HEK293 (cell line): Measurements from ENCODE around the gene BFAR.
A peak's percentile ranks its signal among the peaks of the same experiment; 100 is the strongest.

Source experiments
- GLIS1 ChIP-seq: fragments of 450-650 bp; formaldehyde crosslinking; IDR thresholded peaks from 2 replicates; pipeline ENCODE4 v1.5.1; 2016; ENCODE audit warnings: missing biosample characterization, missing genetic modification characterization
- HIC1 ChIP-seq: fragments of 450-650 bp; formaldehyde crosslinking; IDR thresholded peaks from 2 replicates; pipeline ENCODE4 v1.5.1; 2016; ENCODE audit warnings: missing biosample characterization, missing genetic modification characterization
- HOXA7 ChIP-seq: sonication (generic); formaldehyde crosslinking; IDR thresholded peaks from 2 replicates; pipeline ENCODE4 v1.8.1; 2022; ENCODE audit warnings: missing genetic modification reagents, borderline replicate concordance
- PRDM6 ChIP-seq: fragments of 450-650 bp; formaldehyde crosslinking; IDR thresholded peaks from 2 replicates; pipeline ENCODE4 v1.5.1; 2017; ENCODE audit warnings: missing biosample characterization, missing genetic modification characterization
- SP2 ChIP-seq: fragments of 450-650 bp; formaldehyde crosslinking; IDR thresholded peaks from 2 replicates; pipeline ENCODE4 v1.5.1; 2016; ENCODE audit warnings: missing biosample characterization, missing genetic modification characterization
- YY1 ChIP-seq: fragments of 450-650 bp; formaldehyde crosslinking; IDR thresholded peaks from 2 replicates; pipeline ENCODE4 v1.5.1; 2018; ENCODE audit warnings: missing biosample characterization, missing genetic modification characterization
- YY2 ChIP-seq: fragments of 450-650 bp; formaldehyde crosslinking; IDR thresholded peaks from 2 replicates; pipeline ENCODE4 v1.5.1; 2016; ENCODE audit warnings: missing biosample characterization, missing genetic modification characterization
- ZBTB26 ChIP-seq: fragments of 450-650 bp; formaldehyde crosslinking; optimal IDR thresholded peaks from 2 replicates; pipeline ENCODE3; 2016; ENCODE audit warnings: missing biosample characterization, mild to moderate bottlenecking, missing genetic modification characterization
- ZBTB7A ChIP-seq: fragments of 450-650 bp; formaldehyde crosslinking; IDR thresholded peaks from 2 replicates; pipeline ENCODE4 v1.5.1; 2016; ENCODE audit warnings: low read depth, missing biosample characterization, missing genetic modification characterization
- ZNF112 ChIP-seq: fragments of 450-650 bp; formaldehyde crosslinking; IDR thresholded peaks from 2 replicates; pipeline ENCODE4 v1.5.0; 2017; ENCODE audit warnings: missing biosample characterization, missing genetic modification characterization
- ZNF121 ChIP-seq: fragments of 450-650 bp; formaldehyde crosslinking; IDR thresholded peaks from 2 replicates; pipeline ENCODE4 v1.5.1; 2016; ENCODE audit warnings: missing biosample characterization, missing genetic modification characterization
- ZNF148 ChIP-seq: fragments of 450-650 bp; formaldehyde crosslinking; IDR thresholded peaks from 2 replicates; pipeline ENCODE4 v1.5.0; 2017; ENCODE audit warnings: missing biosample characterization, missing genetic modification characterization, borderline replicate concordance
- ZNF155 ChIP-seq: fragments of 450-650 bp; formaldehyde crosslinking; IDR thresholded peaks from 2 replicates; pipeline ENCODE4 v1.5.1; 2016; ENCODE audit warnings: missing biosample characterization, missing genetic modification characterization
- ZNF18 ChIP-seq: fragments of 450-650 bp; formaldehyde crosslinking; IDR thresholded peaks from 2 replicates; pipeline ENCODE4 v1.5.1; 2016; ENCODE audit warnings: missing biosample characterization, missing genetic modification characterization
- ZNF202 ChIP-seq: fragments of 450-650 bp; formaldehyde crosslinking; IDR thresholded peaks from 2 replicates; pipeline ENCODE4 v1.5.1; 2016; ENCODE audit warnings: missing biosample characterization, missing genetic modification characterization, borderline replicate concordance
- ZNF221 ChIP-seq: fragments of 450-650 bp; formaldehyde crosslinking; IDR thresholded peaks from 2 replicates; pipeline ENCODE4 v1.5.1; 2017; ENCODE audit warnings: missing biosample characterization, missing genetic modification characterization, borderline replicate concordance
- ZNF23 ChIP-seq: fragments of 450-650 bp; formaldehyde crosslinking; IDR thresholded peaks from 2 replicates; pipeline ENCODE4 v1.5.1; 2016; ENCODE audit warnings: missing biosample characterization, missing genetic modification characterization, borderline replicate concordance
- ZNF302 ChIP-seq: fragments of 450-650 bp; formaldehyde crosslinking; IDR thresholded peaks from 2 replicates; pipeline ENCODE4 v1.5.1; 2016; ENCODE audit warnings: missing biosample characterization, missing genetic modification characterization, low read depth
- ZNF366 ChIP-seq: fragments of 450-650 bp; formaldehyde crosslinking; conservative IDR thresholded peaks from 2 replicates; pipeline ENCODE4 v1.5.1; 2016; ENCODE audit warnings: missing biosample characterization, missing genetic modification characterization
- ZNF423 ChIP-seq: fragments of 450-650 bp; formaldehyde crosslinking; IDR thresholded peaks from 2 replicates; pipeline ENCODE4 v1.5.1; 2016; ENCODE audit warnings: missing biosample characterization, missing genetic modification characterization
- ZNF580 ChIP-seq: fragments of 450-650 bp; formaldehyde crosslinking; IDR thresholded peaks from 2 replicates; pipeline ENCODE4 v1.5.1; 2016; ENCODE audit warnings: missing biosample characterization, missing genetic modification characterization
- ZNF621 ChIP-seq: fragments of 450-650 bp; formaldehyde crosslinking; IDR thresholded peaks from 2 replicates; pipeline ENCODE4 v1.5.1; 2017; ENCODE audit warnings: missing biosample characterization, missing genetic modification characterization
- ZNF639 ChIP-seq: fragments of 450-650 bp; formaldehyde crosslinking; IDR thresholded peaks from 2 replicates; pipeline ENCODE4 v1.5.1; 2016; ENCODE audit warnings: missing biosample characterization, missing genetic modification characterization
- ZNF645 ChIP-seq: fragments of 450-650 bp; formaldehyde crosslinking; IDR thresholded peaks from 2 replicates; pipeline ENCODE4; 2016; ENCODE audit warnings: missing biosample characterization, missing genetic modification characterization
- ZNF658 ChIP-seq: fragments of 450-650 bp; formaldehyde crosslinking; IDR thresholded peaks from 2 replicates; pipeline ENCODE4; 2016; ENCODE audit warnings: missing biosample characterization, missing genetic modification characterization
- ZNF701 ChIP-seq: fragments of 450-650 bp; formaldehyde crosslinking; IDR thresholded peaks from 2 replicates; pipeline ENCODE4 v1.5.1; 2016; ENCODE audit warnings: missing biosample characterization, missing genetic modification characterization
- ZNF777 ChIP-seq: fragments of 450-650 bp; formaldehyde crosslinking; IDR thresholded peaks from 2 replicates; pipeline ENCODE4 v1.5.1; 2017; ENCODE audit warnings: missing biosample characterization, missing genetic modification characterization, borderline replicate concordance
- ZNF837 ChIP-seq: fragments of 450-650 bp; formaldehyde crosslinking; IDR thresholded peaks from 2 replicates; pipeline ENCODE4 v1.5.1; 2016; ENCODE audit warnings: missing biosample characterization, missing genetic modification characterization

BFAR gene

GRCh38 chr16:14629919-14630619, 2.7 kb upstream of the BFAR start, which contains the start of gene PARN (continued):
- TF ChIP-seq YY2 (tag by site-specific recombination): peak; percentile 32; the same call in 1 of the 2 replicates
- no peak for TF ChIP-seq ZNF621
- TF ChIP-seq ZNF148 (tag by site-specific recombination): no peak
- TF ChIP-seq HIC1 (tag by site-specific recombination): no peak
- TF ChIP-seq ZNF423 (tag by site-specific recombination): no peak
- TF ChIP-seq ZNF112 (tag by site-specific recombination): no peak
- TF ChIP-seq SP2: peak; percentile 67
- no peak for TF ChIP-seq ZNF18 (tag by site-specific recombination)
- peak; percentile 94 for TF ChIP-seq ZBTB26
- TF ChIP-seq ZNF202 (tag by site-specific recombination): no peak
- no peak for TF ChIP-seq ZNF658 (tag by site-specific recombination)
- no peak for TF ChIP-seq ZNF777
- TF ChIP-seq ZNF155 (tag by site-specific recombination): no peak
- no peak for TF ChIP-seq ZNF221
- peak; percentile 81 for TF ChIP-seq YY1 (tag by site-specific recombination)
- no peak for TF ChIP-seq ZNF366 (tag by site-specific recombination)
- TF ChIP-seq ZNF639 (tag by site-specific recombination): no peak
- TF ChIP-seq ZBTB7A (tag by site-specific recombination): peak; percentile 62; the same call in 1 of the 2 replicates
- TF ChIP-seq ZNF837: no peak
- TF ChIP-seq ZNF645 (tag by site-specific recombination): no peak
- TF ChIP-seq ZNF302 (tag by site-specific recombination): no peak
- no peak for TF ChIP-seq ZNF701
- no peak for TF ChIP-seq ZNF121 (tag by site-specific recombination)
- TF ChIP-seq ZNF580 (tag by site-specific recombination): no peak
- no peak for TF ChIP-seq HOXA7 (CRISPR knock-in tag)
- TF ChIP-seq ZNF23: no peak
- no peak for TF ChIP-seq PRDM6 (tag by site-specific recombination)
- no peak; the same call in 1 of the 2 replicates for TF ChIP-seq GLIS1
